ENCODE measurements around the gene THAP11. TPM values are rescaled to one million over a fixed set of nuclear protein-coding genes. Genes with fewer than 3 reads are reported as not detected.

THAP11 gene
- total RNA-seq, 2 experiments from 2014 or later = 31.2 to 32.1 TPM

DNA sequence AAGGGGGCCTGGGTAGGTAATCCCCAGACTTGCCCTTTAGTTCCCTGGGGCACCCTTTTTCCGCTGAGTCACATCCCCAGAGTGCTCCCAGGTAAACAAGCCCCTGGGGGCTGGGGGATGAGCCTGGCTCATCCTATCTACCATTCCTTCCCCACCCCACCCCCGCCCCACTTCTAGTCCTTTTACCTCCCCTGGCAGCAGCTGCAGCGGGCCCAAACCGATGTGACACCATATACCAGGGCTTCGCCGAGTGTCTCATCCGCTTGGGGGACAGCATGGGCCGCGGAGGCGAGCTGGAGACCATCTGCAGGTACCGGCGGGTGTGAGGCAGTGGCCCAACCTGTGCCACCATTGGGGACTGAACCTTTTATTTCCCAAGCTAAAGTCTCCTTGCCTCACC, 43.4 kb downstream of the THAP11 start:
- peaks cover 56% of the 10 kb centered on the region for H3K36me3 ChIP-seq (ENCODE audit: insufficient read depth, low read length)
- ATAC-seq (ENCODE audit: poor library complexity) = no peak
- CTCF ChIA-PET = interaction anchor here (0.7 to 1.2 kb wide), 2 partner anchors 69 to 155 kb away, joined by 4 to 5 read pairs; no protein-coding TSS in a partner anchor
- no peak overlapping the region for H3K4me3 ChIP-seq (ENCODE audit: low read length)
- DNase-seq = no peak
- TF ChIP-seq, protein P1, sequence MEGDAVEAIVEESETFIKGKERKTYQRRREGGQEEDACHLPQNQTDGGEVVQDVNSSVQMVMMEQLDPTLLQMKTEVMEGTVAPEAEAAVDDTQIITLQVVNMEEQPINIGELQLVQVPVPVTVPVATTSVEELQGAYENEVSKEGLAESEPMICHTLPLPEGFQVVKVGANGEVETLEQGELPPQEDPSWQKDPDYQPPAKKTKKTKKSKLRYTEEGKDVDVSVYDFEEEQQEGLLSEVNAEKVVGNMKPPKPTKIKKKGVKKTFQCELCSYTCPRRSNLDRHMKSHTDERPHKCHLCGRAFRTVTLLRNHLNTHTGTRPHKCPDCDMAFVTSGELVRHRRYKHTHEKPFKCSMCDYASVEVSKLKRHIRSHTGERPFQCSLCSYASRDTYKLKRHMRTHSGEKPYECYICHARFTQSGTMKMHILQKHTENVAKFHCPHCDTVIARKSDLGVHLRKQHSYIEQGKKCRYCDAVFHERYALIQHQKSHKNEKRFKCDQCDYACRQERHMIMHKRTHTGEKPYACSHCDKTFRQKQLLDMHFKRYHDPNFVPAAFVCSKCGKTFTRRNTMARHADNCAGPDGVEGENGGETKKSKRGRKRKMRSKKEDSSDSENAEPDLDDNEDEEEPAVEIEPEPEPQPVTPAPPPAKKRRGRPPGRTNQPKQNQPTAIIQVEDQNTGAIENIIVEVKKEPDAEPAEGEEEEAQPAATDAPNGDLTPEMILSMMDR (IDR thresholded peaks at IDR 0.05) = no peak
- no peak overlapping the region for H3K27ac Mint-ChIP-seq
- POLR2A ChIA-PET = interaction anchor here (0.9 to 1.4 kb wide), 2 partner anchors 50 to 98 kb away, joined by 3 to 4 read pairs; no protein-coding TSS in a partner anchor
- H3K4me1 ChIP-seq (ENCODE audit: insufficient read depth, low read length) = no peaks in the 10 kb centered on the region
- H3K36me3 Mint-ChIP-seq (ENCODE audit: low read depth) = peaks cover 57% of the 10 kb centered on the region
- no peaks in the 10 kb centered on the region for H3K27me3 Mint-ChIP-seq
- no peak overlapping the region for H3K4me3 Mint-ChIP-seq
- no peaks in the 10 kb centered on the region for H3K9me3 Mint-ChIP-seq
- no peaks in the 10 kb centered on the region for H3K27me3 ChIP-seq (ENCODE audit: control insufficient read depth in 1 of 2, insufficient read depth in 2 of 2, low read length in 2 of 2)
- intact Hi-C loops (cut with DNase I, micrococcal nuclease) = no loop called here
- H3K4me1 Mint-ChIP-seq (ENCODE audit: low read depth) = no peaks in the 10 kb centered on the region
- H3K27ac ChIP-seq (ENCODE audit: low read depth in 1 of 2, low read length in 2 of 2) = no peak overlapping the region
- H3K9me3 ChIP-seq (ENCODE audit: control insufficient read depth in 1 of 2, insufficient read depth in 1 of 2, low read length in 2 of 2) = no peaks in the 10 kb centered on the region

DNA sequence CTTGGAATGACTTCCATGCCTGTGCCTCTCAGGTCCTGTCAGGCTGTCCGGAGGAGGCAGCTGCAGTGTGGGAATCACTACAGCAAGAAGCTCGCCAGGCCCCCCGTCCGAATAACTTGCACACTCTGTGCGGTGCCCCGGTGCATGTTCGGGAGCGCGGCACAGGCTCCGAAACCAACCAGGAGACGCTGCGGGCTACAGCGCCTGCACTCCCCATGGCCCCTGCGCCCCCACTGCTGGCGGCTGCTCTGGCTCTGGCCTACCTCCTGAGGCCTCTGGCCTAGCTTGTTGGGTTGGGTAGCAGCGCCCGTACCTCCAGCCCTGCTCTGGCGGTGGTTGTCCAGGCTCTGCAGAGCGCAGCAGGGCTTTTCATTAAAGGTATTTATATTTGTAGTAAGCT, 43.9 kb downstream of the THAP11 start:
- CTCF ChIA-PET = interaction anchor here (1.2 kb wide), 1 partner anchor 69 kb away, joined by 5 read pairs; no protein-coding TSS in a partner anchor
- no peaks in the 10 kb centered on the region for H3K4me1 Mint-ChIP-seq (ENCODE audit: low read depth)
- no peaks in the 10 kb centered on the region for H3K9me3 Mint-ChIP-seq
- no peaks in the 10 kb centered on the region for H3K9me3 ChIP-seq (ENCODE audit: control insufficient read depth in 1 of 2, insufficient read depth in 1 of 2, low read length in 2 of 2)
- H3K4me1 ChIP-seq (ENCODE audit: insufficient read depth, low read length) = no peaks in the 10 kb centered on the region
- H3K27me3 ChIP-seq (ENCODE audit: control insufficient read depth in 1 of 2, insufficient read depth in 2 of 2, low read length in 2 of 2) = no peaks in the 10 kb centered on the region
- TF ChIP-seq, protein P1 (IDR thresholded peaks at IDR 0.05) = no peak
- H3K27ac Mint-ChIP-seq = no peak overlapping the region
- no peak overlapping the region for H3K27ac ChIP-seq (ENCODE audit: low read depth in 1 of 2, low read length in 2 of 2)
- intact Hi-C loops (cut with DNase I, micrococcal nuclease) = no loop called here
- no peaks in the 10 kb centered on the region for H3K27me3 Mint-ChIP-seq
- H3K4me3 Mint-ChIP-seq = no peak overlapping the region
- peaks cover 52% of the 10 kb centered on the region for H3K36me3 Mint-ChIP-seq (ENCODE audit: low read depth)
- ATAC-seq (ENCODE audit: poor library complexity) (no peak), DNase-seq (no peak)
- H3K4me3 ChIP-seq (ENCODE audit: low read length) = no peak overlapping the region
- POLR2A ChIA-PET = interaction anchor here (0.9 to 1.4 kb wide), 3 partner anchors 10 to 98 kb away, joined by 3 to 4 read pairs (median 4); no protein-coding TSS in a partner anchor
- peaks cover 52% of the 10 kb centered on the region for H3K36me3 ChIP-seq (ENCODE audit: insufficient read depth, low read length)

DNA sequence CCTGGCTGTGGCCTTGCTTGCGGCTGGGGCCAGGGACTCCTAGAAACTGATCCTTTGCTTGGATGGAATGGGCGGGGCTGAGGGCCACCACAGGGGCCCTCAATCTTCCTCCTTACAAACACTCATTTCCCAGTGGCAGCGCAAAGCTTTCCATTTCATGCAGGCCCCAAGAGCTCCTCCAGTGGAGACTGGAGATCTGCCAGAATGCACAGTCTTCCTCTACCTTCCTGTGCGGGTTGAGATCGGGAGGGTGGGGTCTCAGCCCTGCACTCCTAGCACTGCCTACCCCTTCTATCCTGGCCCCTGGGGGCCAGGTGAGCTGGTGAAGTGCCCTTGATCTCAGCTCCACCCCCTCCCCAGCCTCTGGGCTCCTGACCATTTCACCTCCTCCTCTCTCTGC, 44.3 kb downstream of the THAP11 start:
- H3K27ac Mint-ChIP-seq = no peak overlapping the region
- Histone ChIP-seq H3K9me3 (ENCODE audit: control insufficient read depth in 1 of 2, insufficient read depth in 1 of 2, low read length in 2 of 2) (no peaks in the 10 kb centered on the region), H3K27me3 (ENCODE audit: control insufficient read depth in 1 of 2, insufficient read depth in 2 of 2, low read length in 2 of 2) (no peaks in the 10 kb centered on the region), H3K4me3 (ENCODE audit: low read length) (no peak overlapping the region), H3K36me3 (ENCODE audit: insufficient read depth, low read length) (peaks cover 48% of the 10 kb centered on the region), H3K4me1 (ENCODE audit: insufficient read depth, low read length) (no peaks in the 10 kb centered on the region), H3K27ac (ENCODE audit: low read depth in 1 of 2, low read length in 2 of 2) (no peak overlapping the region)
- peaks cover 48% of the 10 kb centered on the region for H3K36me3 Mint-ChIP-seq (ENCODE audit: low read depth)
- H3K4me1 Mint-ChIP-seq (ENCODE audit: low read depth) = no peaks in the 10 kb centered on the region
- no peak for DNase-seq
- intact Hi-C loops (cut with DNase I, micrococcal nuclease) = no loop called here
- H3K9me3 Mint-ChIP-seq = no peaks in the 10 kb centered on the region
- ChIA-PET CTCF (interaction anchor here (1.2 kb wide), 1 partner anchor 70 kb away, joined by 5 read pairs; no protein-coding TSS in a partner anchor), POLR2A (interaction anchor here (0.9 to 1.4 kb wide), 3 partner anchors 10 to 97 kb away, joined by 3 to 4 read pairs (median 4); no protein-coding TSS in a partner anchor)
- ATAC-seq (ENCODE audit: poor library complexity) = no peak
- H3K4me3 Mint-ChIP-seq = no peak overlapping the region
- TF ChIP-seq, protein P1 (IDR thresholded peaks at IDR 0.05) = no peak
- no peaks in the 10 kb centered on the region for H3K27me3 Mint-ChIP-seq
